Measurements from ENCODE around the gene RHOV. TPM values are rescaled to one million over a fixed set of nuclear protein-coding genes. Genes with fewer than 3 reads are reported as not detected.
A peak's percentile ranks its signal among the peaks of the same experiment; 100 is the strongest.

The RHOV gene
- total RNA-seq, 1 donor from 2014 or later, result 0.12 TPM

DNA sequence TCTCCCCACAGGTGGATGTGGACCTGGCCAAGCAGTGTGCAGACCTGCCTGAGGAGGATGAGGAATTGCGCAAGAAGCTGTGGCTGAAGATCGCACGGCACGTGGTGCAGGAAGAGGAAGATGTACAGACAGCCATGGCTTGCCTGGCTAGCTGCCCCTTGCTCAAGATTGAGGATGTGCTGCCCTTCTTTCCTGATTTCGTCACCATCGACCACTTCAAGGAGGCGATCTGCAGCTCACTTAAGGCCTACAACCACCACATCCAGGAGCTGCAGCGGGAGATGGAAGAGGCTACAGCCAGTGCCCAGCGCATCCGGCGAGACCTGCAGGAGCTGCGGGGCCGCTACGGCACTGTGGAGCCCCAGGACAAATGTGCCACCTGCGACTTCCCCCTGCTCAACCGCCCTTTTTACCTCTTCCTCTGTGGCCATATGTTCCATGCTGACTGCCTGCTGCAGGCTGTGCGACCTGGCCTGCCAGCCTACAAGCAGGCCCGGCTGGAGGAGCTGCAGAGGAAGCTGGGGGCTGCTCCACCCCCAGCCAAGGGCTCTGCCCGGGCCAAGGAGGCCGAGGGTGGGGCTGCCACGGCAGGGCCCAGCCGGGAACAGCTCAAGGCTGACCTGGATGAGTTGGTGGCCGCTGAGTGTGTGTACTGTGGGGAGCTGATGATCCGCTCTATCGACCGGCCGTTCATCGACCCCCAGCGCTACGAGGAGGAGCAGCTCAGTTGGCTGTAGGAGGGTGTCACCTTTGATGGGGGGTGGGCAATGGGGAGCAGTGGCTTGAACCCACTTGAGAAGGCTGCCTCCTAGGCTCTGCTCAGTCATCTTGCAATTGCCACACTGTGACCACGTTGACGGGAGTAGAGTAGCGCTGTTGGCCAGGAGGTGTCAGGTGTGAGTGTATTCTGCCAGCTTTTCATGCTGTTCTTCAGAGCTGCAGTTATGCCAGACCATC, 28.8 kb upstream of the RHOV start:
- peak; percentile 87 for DNase-seq (ENCODE audit: low spot score)
- H3K36me3 Mint-ChIP-seq (ENCODE audit: low read depth), result peaks cover 23% of the 10 kb centered on the region
- peak overlapping the region; percentile 27 for H3K27ac Mint-ChIP-seq (ENCODE audit: unreplicated experiment)
- TF ChIP-seq, protein P1, sequence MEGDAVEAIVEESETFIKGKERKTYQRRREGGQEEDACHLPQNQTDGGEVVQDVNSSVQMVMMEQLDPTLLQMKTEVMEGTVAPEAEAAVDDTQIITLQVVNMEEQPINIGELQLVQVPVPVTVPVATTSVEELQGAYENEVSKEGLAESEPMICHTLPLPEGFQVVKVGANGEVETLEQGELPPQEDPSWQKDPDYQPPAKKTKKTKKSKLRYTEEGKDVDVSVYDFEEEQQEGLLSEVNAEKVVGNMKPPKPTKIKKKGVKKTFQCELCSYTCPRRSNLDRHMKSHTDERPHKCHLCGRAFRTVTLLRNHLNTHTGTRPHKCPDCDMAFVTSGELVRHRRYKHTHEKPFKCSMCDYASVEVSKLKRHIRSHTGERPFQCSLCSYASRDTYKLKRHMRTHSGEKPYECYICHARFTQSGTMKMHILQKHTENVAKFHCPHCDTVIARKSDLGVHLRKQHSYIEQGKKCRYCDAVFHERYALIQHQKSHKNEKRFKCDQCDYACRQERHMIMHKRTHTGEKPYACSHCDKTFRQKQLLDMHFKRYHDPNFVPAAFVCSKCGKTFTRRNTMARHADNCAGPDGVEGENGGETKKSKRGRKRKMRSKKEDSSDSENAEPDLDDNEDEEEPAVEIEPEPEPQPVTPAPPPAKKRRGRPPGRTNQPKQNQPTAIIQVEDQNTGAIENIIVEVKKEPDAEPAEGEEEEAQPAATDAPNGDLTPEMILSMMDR (IDR thresholded peaks at IDR 0.05), result no peak
- no peaks in the 10 kb centered on the region for H3K27me3 Mint-ChIP-seq (ENCODE audit: low read depth)
- no peak overlapping the region for H3K4me3 Mint-ChIP-seq (ENCODE audit: unreplicated experiment)
- H3K9me3 Mint-ChIP-seq (ENCODE audit: low read depth), result no peaks in the 10 kb centered on the region
- peaks cover 26% of the 10 kb centered on the region for H3K4me1 Mint-ChIP-seq (ENCODE audit: low read depth)

DNA sequence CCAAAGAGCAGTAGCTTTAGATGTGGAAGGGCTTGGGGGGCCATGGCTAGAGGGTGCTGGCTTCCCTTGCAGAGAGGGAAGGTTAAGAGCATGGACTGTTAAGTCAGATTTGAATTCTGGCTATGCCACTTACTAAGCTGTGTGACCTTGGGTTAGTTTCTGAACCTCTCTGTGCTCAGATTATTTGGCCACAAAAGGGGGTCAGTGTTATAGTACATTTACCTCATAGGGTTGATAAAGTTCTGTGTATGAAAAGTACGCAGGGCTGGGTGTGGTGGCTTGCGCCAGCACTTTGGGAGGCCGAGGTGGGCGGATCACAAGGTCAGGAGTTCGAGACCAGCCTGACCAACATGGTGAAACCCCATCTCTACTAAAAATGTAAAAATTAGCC, 27.0 kb upstream of the RHOV start:
- peaks cover 25% of the 10 kb centered on the region for H3K36me3 Mint-ChIP-seq (ENCODE audit: low read depth)
- H3K4me3 Mint-ChIP-seq (ENCODE audit: unreplicated experiment), result no peak overlapping the region
- peaks cover 23% of the 10 kb centered on the region for H3K4me1 Mint-ChIP-seq (ENCODE audit: low read depth)
- no peaks in the 10 kb centered on the region for H3K27me3 Mint-ChIP-seq (ENCODE audit: low read depth)
- no peaks in the 10 kb centered on the region for H3K9me3 Mint-ChIP-seq (ENCODE audit: low read depth)
- H3K27ac Mint-ChIP-seq (ENCODE audit: unreplicated experiment), result no peak overlapping the region
- TF ChIP-seq, protein P1 (IDR thresholded peaks at IDR 0.05), result no peak
- DNase-seq (ENCODE audit: low spot score), result no peak

DNA sequence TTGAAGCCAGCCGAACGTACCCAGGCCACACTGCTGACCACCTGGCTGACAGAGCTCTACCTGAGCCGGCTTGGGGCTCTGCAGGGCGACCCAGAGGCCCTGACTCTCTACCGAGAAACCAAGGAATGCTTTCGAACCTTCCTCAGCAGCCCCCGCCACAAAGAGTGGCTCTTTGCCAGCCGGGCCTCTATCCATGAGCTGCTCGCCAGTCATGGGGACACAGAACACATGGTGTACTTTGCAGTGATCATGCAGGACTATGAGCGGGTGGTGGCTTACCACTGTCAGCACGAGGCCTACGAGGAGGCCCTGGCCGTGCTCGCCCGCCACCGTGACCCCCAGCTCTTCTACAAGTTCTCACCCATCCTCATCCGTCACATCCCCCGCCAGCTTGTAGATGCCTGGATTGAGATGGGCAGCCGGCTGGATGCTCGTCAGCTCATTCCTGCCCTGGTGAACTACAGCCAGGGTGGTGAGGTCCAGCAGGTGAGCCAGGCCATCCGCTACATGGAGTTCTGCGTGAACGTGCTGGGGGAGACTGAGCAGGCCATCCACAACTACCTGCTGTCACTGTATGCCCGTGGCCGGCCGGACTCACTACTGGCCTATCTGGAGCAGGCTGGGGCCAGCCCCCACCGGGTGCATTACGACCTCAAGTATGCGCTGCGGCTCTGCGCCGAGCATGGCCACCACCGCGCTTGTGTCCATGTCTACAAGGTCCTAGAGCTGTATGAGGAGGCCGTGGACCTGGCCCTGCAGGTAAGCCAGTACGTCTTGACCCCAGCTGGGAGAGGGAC, 26.4 kb upstream of the RHOV start:
- no peak for DNase-seq (ENCODE audit: low spot score)
- Mint-ChIP-seq H3K27ac (ENCODE audit: unreplicated experiment) (no peak overlapping the region), H3K27me3 (ENCODE audit: low read depth) (no peaks in the 10 kb centered on the region), H3K4me1 (ENCODE audit: low read depth) (peaks cover 23% of the 10 kb centered on the region), H3K4me3 (ENCODE audit: unreplicated experiment) (no peak overlapping the region), H3K36me3 (ENCODE audit: low read depth) (peaks cover 25% of the 10 kb centered on the region), H3K9me3 (ENCODE audit: low read depth) (no peaks in the 10 kb centered on the region)
- TF ChIP-seq, protein P1 (IDR thresholded peaks at IDR 0.05), result no peak

DNA sequence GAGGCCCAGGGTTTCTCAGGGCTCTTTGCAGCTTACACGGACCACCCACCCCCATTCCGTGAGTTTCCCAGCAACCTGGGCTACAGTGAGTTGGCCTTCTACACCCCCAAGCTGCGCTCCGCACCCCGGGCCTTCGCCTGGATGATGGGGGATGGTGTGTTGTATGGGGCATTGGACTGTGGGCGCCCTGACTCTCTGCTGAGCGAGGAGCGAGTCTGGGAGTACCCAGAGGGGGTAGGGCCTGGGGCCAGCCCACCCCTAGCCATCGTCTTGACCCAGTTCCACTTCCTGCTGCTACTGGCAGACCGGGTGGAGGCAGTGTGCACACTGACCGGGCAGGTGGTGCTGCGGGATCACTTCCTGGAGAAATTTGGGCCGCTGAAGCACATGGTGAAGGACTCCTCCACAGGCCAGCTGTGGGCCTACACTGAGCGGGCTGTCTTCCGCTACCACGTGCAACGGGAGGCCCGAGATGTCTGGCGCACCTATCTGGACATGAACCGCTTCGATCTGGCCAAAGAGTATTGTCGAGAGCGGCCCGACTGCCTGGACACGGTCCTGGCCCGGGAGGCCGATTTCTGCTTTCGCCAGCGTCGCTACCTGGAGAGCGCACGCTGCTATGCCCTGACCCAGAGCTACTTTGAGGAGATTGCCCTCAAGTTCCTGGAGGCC, 25.6 kb upstream of the RHOV start:
- Mint-ChIP-seq H3K36me3 (ENCODE audit: low read depth) (peaks cover 23% of the 10 kb centered on the region), H3K27me3 (ENCODE audit: low read depth) (no peaks in the 10 kb centered on the region), H3K4me1 (ENCODE audit: low read depth) (peaks cover 28% of the 10 kb centered on the region), H3K9me3 (ENCODE audit: low read depth) (no peaks in the 10 kb centered on the region), H3K27ac (ENCODE audit: unreplicated experiment) (no peak overlapping the region), H3K4me3 (ENCODE audit: unreplicated experiment) (no peak overlapping the region)
- TF ChIP-seq, protein P1 (IDR thresholded peaks at IDR 0.05), result no peak
- DNase-seq (ENCODE audit: low spot score), result no peak

All from chondrocyte (in vitro differentiated cells).